ENCODE data around the gene PLPPR2.
"Not testable (repeated sequence)": the region's sequence is repeated elsewhere in the genome, so short reads cannot be mapped to it uniquely, and the experiment has no call there.

PLPPR2 gene, protein sequence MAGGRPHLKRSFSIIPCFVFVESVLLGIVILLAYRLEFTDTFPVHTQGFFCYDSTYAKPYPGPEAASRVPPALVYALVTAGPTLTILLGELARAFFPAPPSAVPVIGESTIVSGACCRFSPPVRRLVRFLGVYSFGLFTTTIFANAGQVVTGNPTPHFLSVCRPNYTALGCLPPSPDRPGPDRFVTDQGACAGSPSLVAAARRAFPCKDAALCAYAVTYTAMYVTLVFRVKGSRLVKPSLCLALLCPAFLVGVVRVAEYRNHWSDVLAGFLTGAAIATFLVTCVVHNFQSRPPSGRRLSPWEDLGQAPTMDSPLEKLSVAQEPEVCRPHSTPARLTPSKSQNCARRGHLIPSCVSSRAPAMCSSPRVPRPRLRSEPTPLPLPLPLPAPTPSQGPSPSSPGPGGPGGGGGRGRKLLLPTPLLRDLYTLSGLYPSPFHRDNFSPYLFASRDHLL

DNA sequence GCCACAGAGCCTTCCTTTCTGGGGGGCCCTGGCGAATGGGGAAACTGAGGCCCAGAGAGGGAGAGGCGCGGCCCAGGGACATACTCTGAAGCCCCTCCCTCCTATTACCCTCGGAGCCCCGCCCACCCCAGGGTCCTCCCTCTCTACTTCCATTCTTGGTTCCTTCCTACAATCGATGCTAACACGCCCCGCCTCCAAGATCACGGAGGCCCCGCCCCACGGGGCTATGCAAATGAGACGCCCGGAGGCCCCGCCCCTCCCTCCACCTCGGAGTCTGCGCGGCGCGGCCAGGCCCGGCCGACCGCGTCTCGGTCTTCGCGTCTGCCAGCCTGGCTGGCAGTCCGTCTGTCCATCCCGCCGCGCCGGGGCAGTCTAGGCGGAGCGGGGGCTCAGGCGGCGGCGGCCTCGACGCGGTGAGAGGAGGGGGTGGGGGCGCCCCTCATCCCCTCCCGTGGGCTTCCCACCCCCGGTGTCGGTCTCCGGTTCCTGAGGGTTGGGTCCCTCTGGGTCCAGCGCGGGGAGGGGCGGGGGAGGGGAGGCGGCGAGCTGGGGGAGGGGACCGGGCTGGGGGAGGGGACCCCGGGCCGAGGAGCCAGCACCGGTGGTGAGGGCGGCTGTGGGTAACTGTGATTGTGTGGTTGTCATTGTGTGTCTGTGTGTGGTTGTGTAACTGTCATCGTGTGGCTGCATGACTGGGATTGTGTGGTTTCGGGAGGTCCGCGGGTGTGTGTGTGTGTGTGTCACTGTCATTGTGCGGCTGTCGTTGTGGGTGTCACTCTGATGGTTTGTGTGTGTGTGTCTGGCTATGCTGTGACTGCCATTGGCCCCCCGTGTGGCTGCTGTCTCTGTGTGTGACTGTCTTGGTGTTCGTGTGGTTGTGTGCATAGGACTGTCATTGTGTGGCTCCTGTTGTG lies at the start of gene PLPPR2:
PLPPR2 (plus strand) TSS at position 273 of the 914 bp plus-strand sequence. CDS start 2,242 bp downstream, outside the sequence.
- peak; percentile 84 for DNase-seq

DNA sequence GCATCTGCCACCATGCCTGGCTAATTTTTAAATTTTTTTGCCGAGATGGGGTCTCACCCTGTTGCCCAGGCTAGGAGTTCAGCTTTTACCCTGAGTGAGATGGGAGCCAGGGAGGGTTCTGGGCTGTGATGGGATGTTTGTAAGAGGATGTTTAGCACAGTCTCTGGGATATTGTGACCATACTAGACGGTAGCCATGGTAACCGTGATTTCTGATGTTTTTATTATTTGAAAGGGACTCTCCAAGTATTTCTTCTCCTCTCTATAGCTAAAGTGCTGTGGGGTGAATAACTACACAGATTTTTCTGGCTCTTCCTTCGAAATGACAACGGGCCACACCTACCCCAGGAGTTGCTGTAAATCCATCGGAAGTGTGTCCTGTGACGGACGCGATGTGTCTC lies 48.9 kb upstream of the PLPPR2 start:
- DNase-seq = no peak

DNA sequence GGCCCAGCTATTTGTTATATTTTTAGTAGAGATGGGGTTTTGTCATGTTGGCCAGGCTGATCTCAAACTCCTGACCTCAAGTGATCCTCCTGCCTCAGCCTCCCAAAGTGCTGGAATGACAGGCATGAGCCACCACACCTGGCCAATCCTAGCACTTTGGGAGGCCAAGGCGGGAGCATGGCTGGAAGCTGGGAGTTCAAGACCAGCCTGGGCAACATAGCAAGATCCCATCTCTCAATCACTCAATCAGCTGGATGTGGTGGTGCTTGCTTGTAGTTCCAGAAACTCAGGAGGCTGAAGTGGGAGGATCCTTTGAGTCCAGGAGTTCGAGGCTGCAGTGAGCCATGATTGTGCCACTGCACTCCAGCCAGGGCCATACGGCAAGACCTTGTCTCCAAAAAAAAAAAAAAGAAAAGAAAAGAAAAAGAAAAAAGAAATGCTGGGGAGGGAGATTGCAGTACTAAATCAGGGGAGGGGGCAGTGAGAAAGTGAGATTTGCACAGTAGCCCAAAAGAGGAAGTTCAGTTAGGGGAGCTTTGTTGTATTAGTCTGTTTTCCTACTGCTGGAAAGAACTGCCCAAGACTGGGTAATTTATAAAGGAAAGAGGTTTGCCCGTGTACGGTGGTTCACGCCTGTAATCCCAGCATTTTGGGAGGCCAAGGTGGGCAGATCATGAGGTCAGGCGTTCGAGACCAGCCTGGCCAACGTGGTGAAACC lies 34.8 kb upstream of the PLPPR2 start:
- DNase-seq = not testable (repeated sequence)

DNA sequence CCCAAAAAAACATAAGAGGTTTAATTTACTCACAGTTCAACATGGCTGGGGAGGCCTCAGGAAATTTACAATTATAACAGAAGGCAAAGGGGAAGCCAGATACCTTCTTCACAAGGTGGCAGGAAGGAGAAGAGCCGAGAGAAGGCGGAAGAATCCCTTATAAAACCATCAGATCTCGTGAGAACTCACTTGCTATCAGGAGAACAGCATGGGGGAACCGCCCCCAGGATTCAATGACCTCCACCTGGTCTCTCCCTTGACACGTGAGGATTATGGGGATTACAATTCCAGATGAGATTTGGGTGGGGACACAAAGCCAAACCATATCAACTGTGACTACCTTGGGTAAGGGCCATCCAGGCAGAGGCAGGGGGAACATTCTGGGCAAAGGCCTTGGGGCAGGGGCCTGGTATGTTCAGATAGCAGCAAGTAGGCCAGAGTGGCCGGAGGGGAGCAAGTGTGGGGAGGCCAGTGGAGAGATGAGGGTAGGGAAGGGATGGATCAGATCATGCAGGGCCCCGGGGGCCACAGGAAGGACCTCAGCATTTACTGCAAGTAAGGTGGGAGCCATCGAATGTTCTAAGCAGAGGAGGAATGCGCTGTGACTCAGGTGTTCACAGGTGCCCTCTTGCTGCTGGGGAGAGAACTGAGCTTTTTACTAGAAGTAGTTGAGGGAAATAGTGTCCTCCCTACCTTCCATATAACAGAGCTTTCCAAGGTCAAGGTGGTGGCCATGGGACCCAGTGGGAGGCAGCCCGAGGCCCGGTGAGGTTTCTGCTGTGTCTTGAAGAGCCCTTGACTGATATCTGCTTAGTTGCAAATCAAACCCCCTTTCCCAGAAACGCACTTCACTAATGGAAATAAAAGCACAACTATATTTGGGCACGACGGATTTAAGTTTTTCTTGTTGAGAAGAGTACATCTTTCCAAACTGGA lies 33.8 kb upstream of the PLPPR2 start:
- DNase-seq = no peak

DNA sequence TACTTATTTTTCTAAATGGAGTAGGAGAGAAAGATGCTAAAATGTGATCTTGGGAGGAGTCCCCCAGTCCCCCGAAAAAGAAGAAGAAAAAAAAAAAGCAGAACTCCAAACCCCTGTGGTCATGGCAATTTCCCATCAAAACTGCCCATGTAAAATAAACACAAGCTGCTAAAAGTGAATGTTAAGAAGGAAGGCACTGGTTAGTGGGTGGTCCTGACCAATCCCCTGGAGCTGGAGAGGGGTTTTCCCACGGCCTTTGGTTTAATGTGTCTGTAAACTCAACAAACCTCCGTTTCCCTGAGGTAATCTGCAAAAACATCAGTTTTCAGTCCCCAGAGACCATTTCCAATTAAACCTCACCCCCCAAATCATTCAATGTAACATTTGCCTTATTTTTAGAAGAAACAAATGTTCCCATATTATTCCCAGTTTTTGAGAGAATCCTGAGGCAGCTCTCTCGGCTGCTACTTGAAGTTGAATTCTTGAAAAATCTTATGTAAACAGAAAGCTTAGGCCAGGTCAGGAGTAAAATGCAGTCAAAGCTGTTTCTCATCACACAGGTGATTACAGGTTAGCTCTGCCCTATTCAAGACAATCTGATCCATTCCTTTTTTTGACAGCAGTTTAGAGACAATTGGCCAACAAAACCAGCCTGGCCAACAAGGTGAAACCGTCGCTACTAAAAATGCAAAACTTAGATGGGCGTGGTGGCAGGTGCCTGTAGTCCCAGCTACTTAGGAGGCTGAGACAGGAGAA lies 32.8 kb upstream of the PLPPR2 start:
- no peak for DNase-seq

DNA sequence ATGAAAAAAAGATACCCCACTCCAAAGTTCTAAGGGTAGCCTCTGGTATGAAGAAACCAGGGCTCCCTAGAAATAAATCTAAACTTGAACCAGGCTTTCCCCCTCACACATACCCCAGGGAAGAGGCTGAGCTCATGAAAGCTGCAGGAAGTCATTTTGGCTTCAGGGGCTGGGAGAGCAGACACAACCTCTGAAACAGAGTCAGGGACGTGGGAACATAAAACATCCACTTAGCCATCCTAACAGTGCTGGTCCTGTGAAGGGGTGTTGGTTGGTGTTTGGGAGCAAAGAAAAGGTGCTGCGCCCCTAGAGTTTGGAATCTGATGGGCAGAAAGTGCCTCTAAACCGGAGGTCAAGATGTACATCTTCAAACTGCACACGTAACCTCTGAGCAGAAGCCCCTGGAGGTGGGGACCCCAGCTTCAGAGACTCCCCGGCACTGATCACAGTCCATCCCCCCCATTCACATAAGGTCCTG lies 31.6 kb upstream of the PLPPR2 start:
- DNase-seq = no peak

DNA sequence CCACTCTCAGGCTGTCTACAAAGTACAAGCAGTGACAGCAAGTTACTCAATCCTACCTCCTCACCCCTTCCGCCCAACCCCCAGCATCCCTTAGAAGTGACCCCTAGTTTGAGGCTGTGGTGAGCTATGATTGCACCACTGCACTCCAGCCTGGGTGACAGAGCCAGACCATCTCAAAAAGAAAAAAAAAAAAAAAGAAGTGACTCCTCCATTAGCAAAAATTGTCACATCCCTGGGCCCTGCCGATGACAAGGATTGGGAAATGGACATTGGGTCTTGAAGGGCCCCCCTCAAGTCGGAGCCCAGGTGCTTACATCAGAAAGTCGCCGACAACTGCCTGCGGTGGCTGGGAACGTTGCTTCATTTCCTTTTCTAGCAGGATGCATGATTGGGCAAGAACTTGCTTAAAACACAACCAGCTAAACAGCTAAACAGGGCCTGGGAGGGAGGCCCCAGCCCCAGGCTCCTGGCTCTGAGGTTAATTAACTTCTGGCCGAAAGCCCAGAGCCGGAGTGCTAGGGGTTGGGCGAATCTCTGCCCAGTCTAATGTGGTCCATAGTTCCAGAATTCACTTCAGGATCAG lies 31.1 kb upstream of the PLPPR2 start:
- peak; percentile 73 for DNase-seq

DNA sequence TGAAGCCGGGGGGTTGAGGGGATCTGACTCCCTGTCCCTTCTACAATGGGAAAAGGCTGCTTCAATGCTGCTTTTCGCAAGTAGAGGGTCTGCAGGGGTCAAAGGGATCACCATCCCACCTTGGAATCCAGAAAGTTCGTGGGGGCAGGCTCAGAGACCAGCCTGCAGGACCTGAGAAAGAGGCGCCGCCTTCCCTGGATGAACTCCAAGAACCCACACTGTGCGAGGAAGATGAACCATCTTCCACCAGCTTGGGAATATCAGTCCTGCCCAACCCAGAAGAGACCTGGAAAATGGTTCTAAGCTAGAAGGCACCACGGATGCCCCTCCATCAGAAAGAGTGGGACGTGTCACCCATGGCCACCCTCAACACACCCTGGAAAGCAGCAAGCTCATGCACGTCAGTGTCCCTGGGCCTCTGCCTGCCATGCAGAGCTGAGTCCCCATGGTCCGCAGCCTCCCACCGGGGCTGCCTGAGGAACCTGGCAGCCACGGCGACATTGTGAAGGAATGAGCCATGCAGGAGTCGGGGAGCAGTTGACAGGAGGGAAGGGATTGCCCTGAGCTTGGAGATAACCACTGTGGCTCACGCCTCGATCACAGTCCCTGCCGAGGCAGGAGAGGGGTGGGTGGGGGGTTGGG lies 30.4 kb upstream of the PLPPR2 start:
- DNase-seq = no peak

DNA sequence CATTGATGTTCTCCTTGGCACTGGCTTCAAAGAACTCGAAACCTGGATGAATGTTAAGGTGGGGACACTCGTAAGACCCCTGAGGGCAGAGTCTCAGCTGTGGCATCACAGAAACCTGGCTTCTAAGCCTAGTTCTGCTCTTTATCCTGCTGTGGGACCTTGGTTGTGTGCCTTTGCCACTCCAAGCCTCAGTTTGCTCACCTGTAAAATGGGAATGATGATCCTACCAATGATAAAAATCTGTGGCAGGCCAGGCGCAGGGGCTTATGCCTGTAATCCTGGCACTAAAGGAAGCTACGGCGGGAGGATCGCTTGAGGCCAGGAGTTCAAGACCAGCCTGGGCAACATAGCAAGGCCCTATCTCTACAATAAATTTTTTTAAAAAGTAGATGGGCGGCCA lies 29.7 kb upstream of the PLPPR2 start:
- DNase-seq = no peak

DNA sequence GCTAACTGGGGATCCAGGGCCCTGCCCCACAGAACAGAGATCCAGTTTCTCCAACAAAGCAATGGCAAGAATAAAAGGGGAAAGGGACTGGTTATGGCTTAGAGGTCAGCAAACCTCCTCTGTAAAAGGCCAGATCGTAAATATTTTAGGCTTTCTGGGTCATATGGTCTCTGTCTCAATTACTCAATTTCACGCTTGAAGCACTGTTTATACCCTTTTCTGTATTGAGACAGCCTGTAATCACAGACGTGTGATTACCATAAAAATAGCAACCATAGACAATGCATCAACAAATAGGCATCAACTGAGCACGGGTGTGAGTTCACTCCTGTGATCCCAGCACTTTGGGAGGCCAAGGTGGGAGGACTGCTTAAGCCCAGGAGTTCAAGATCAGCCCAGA lies 25.1 kb upstream of the PLPPR2 start:
- DNase-seq = no peak

DNA sequence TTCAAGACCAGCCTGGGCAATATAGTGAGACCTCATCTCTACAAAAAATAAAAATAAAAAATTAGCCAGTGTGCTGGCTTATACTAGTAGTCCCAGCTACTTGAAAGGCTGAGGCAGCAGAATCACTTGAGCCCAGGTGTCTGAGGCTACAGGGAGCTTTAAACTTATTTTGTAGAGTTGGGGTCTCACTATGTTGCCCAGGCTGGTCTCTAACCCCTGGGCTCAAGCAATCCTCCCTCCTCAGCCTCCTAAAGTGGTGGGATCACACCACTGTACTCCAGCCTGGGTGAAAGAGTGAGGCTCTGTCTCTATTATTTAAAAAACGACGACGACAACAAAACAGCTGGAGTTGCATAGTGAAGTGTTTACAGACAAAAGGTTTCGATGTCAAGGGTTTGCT lies 23.7 kb upstream of the PLPPR2 start:
- no peak for DNase-seq

DNA sequence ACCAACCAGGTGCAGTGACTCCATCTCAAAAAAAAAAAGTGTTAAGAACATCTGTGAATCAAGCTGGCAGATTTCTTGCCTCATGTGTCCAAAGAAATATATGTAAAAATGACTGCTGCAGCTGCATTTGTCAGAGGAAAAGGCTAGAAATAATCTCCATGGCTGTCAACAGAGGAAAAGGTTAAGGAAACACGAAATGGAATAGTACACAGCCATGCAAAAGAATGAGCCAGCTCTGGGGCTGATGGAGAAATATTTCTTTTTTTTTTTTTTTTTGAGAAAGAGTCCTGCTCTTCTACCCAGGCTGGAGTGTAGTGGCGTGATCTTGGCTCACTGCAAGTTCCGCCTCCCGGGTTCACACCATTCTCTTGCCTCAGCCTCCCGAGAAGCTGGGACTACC lies 22.4 kb upstream of the PLPPR2 start:
- no peak for DNase-seq

DNA sequence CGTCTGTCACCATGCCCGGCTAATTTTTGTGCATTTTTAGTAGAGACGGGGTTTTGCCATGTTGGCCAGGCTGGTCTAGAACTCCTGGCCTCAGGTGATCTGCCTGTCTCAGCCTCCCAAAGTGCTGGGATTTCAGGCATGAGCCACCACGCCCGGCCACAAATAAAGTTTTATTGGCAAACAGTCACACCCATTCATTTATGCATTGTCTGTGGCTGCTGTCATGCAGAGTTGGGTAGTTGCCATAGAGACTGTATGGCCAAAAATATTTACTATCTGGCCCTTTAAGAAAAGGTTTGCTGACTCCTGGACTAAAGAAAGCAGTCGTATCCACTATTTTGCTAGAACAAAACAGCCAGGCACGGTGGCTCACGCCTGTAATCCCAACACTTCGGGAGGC lies 21.4 kb upstream of the PLPPR2 start:
- not testable (repeated sequence) for DNase-seq

DNA sequence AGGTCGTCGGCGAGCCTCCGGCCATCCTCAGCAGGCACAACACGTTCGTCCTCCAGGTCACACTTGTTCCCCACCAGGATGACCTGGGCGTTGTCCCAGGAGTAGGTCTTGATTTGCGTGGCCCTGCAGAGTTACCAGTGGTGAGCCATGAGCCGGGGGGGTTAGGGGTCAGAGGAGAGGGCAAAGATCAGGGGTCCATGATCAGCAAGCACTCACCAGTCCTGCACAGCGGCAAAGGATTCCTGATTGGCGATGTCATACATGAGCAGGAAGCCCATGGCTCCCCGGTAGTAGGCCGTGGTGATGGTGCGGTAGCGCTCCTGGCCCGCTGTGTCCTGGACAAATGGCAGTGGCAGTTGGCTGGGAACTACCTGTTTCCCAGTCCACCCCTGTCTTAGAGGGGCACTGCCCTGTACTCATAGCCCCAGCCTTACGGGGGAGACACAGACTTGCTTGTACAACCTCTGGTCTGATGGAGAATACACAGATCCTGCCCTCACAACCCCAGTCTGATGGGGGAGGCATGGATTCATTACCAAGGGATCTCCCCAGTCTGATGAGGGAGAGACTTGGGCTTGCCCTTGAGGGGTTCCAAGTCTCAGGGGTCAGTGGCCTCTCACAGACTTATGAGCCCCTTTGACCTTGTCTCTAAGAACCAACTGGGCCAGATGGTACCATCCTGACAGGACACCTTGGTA lies 19.6 kb upstream of the PLPPR2 start:
- no peak for DNase-seq

DNA sequence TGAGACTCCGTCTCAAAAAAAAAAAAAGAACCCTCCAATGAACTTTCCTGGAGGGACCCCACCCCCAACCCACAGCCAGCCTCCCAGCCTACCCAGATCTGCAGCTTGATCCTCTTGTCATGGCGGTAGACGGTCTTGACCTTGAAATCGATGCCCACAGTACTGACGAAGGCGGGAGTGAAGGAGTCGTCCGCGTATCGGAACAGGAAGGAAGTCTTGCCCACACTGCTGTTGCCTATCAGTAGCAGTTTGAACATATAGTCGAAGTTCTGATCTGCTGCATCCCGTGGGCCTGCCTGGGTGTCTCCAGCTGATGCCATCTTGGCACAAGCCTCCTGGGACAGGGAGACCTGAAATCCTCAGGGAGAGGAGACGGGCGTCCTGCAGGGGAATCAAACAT lies 18.2 kb upstream of the PLPPR2 start:
- DNase-seq = no peak

DNA sequence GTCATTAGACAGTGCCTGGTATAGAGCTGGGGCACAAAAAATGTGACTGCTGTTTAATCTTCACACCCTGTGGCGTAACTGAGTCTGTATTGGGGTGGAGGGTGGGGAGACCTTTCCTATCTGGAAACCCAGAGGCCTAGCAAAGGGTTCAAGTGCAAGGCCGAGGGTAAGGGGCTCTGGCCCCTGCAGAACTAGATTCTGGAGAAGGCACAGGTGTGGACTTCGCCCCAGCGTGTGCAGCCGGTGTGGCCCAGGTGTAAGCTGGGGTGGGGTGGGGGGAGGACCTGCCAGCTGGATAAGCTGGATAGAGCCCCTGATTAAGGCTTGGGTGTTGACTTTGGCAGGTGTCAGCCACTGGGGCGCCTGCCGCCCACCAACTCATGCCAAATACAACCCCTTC lies 17.1 kb upstream of the PLPPR2 start:
- no peak for DNase-seq

DNA sequence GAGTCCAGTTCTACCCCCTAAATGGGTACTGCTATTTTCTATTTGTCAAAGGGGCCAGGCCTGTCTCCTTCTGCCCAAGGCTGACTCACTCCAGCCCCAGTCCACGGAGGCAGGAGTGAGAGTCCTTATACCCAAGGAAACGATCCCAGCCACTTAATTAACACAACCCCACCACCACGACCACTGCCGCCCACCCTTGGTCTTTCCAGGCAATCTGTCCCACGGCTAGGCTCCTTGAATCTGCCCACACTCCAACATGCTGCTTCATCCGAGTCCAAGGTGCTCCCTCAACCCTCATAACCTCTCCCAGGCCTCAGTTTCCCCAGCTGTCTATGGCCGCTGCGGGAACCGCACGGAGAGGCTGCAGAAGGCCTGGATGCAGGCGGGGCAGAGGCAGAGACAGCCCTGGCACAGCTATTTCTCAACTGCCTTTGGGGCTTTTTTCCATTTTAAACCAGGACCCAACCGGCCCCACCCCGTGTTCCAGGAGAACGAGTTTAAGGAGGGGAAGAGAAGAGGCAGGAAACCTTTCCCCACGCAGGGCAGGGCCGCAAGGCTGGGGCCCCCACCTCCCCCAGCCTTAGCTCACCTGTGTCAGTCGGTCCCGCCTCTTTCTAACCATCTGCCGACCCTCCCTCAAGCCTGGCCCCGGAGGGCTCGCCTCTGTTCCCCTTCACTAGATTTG lies 16.5 kb upstream of the PLPPR2 start:
- DNase-seq = no peak

DNA sequence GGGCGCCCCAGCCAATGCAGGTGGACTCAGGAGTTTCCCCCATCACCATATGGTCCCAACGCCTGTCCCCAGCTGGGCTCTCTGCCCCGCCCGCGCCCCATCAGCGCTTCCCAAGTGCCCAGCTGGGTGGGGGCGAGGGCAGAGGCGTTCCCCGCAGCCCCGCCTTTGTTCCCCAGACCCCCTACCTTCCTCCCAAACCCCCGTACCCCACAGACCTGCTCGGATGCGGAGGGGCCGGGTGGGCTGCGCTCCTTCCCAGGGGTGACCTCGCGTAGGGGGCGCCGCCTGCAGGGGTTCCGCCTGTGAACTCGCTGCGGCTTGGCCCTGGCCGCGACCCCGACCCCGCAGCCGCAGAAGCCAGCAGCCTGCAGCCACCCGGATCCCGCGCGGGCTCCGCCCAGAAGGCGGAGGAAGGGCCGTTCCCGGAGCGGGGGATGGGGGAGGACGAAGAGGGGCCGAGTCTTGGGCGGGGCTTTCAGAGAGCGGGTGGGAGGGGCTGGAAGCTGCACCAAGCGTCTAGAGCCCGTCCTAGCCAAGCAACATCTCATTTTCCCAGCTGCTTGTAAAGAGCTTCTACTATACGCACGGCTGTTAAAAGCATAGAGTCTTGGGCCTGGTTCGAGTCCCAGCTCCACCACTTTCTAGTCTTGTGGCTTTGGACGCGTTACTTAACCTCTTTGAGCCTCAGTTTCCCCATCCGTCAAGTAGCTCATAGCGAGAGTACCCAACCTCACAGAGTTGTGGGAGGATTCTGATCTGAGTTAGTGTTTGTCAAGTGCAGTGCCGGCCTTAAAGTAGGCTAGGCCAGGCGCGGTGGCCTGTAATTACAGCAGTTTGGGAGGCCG lies 15.8 kb upstream of the PLPPR2 start, which contains the start of gene RAB3D:
RAB3D (minus strand) TSS at position 404 of the 845 bp plus-strand sequence. CDS start 2,258 bp downstream, outside the sequence.
- DNase-seq = peak; percentile 90

Data from NCI-H1092 (cell line).